Tibial nerve (tissue), 4 donors: ENCODE results near the gene DYNC1LI2. TPM values are rescaled to one million over a fixed set of nuclear protein-coding genes. Genes with fewer than 3 reads are reported as not detected.

Experiments
- DNase-seq, 2 donors: peaks; one replicate each; pipeline ENCODE4 v3.0.0-alpha.2; 2019; ENCODE audit warnings: low spot score in 2 of 2
- H3K27ac ChIP-seq, 4 donors: fragments of 200-600 bp; sonication (generic) in 3 of 4; one replicate each; pipeline ENCODE4 v1.5.1; 2017 to 2019; ENCODE audit warnings: mild to moderate bottlenecking in 1 of 4
- H3K27me3 ChIP-seq, 2 donors: fragments of 200-600 bp; sonication (generic) in 1 of 2; one replicate each; pipeline versions ENCODE4 v1.5.1 to v1.6.0; 2017 to 2019
- H3K36me3 ChIP-seq, 3 donors: fragments of 200-600 bp; sonication (generic); one replicate each; pipeline ENCODE4 v1.5.1; 2018 to 2019
- H3K4me1 ChIP-seq, 4 donors: fragments of 200-600 bp; sonication (generic) in 3 of 4; one replicate each; pipeline ENCODE4 v1.5.1; 2017 to 2019
- H3K4me3 ChIP-seq, 4 donors: fragments of 200-600 bp; sonication (generic) in 3 of 4; one replicate each; pipeline ENCODE4 v1.5.1; 2017 to 2019; ENCODE audit warnings: mild to moderate bottlenecking in 1 of 4, moderate library complexity in 1 of 4
- H3K9me3 ChIP-seq, 4 donors: fragments of 200-600 bp; sonication (generic) in 3 of 4; one replicate each; pipeline ENCODE4 v1.5.1; 2017 to 2019
- CTCF ChIP-seq, 5 experiments: fragments of 200-600 bp in 3 of 5; fragments of 450-650 bp in 2 of 5; sonication (generic) in 3 of 5; IDR thresholded peaks; one replicate each; pipeline ENCODE4 v1.5.1; 2016 to 2019; ENCODE audit warnings: antibody characterized with exemption in 5 of 5, mild to moderate bottlenecking in 3 of 5, moderate library complexity in 2 of 5
- EP300 ChIP-seq, 2 donors: sonication (generic); formaldehyde crosslinking; IDR thresholded peaks; one replicate each; pipeline ENCODE4 v1.6.1; 2017; ENCODE audit warnings: antibody characterized with exemption in 2 of 2, mild to moderate bottlenecking in 1 of 2
- POLR2A ChIP-seq, 2 donors: fragments of 450-650 bp; IDR thresholded peaks; one replicate each; pipeline ENCODE4 v1.6.1; 2017; ENCODE audit warnings: antibody characterized with exemption in 2 of 2, mild to moderate bottlenecking in 2 of 2, moderate library complexity in 2 of 2
- WGBS, 2 donors: methylation state at CpG; one replicate each; pipeline ENCODE4 v1.1.5; 2018; 5-methylcytosine and 5-hydroxymethylcytosine counted together
- total RNA-seq, 4 donors: library from RNA; depleted of rRNA; stranded (reverse); fragments of >200 nt; gene quantifications; one replicate each; pipeline ENCODE4 v1.1.0, GENCODE V29; 2016

DYNC1LI2 gene
- total RNA-seq, 4 donors from 2014 or later = 248 to 363 (median 266) TPM

GRCh38 chr16:66717112-66717675 is 34.2 kb downstream of the DYNC1LI2 start:
- WGBS, 2 donors = 48 to 54% methylated on average over 12 of the region's 12 CpGs
- DNase-seq = no peak
- no peak overlapping the region for H3K27ac ChIP-seq
- no peaks in the 10 kb centered on the region for H3K4me1 ChIP-seq
- no peak overlapping the region for H3K4me3 ChIP-seq
- TF ChIP-seq EP300 (IDR thresholded peaks at IDR 0.05) (no peak), CTCF (IDR thresholded peaks at IDR 0.05) (peak; percentile 15 to 46 (median 28)), POLR2A (IDR thresholded peaks at IDR 0.05) (no peak)
- no peaks in the 10 kb centered on the region for H3K27me3 ChIP-seq
- H3K36me3 ChIP-seq = peaks cover 0 to 27% (median under 1%) of the 10 kb centered on the region in 3 donors
- H3K9me3 ChIP-seq = no peaks in the 10 kb centered on the region

- Histone ChIP-seq H3K27ac (peak overlapping the region in 1 of 4 donors; percentile 27), H3K36me3 (peaks cover 0 to 21% (median 0%) of the 10 kb centered on the region in 3 donors), H3K4me1 (no peaks in the 10 kb centered on the region), H3K4me3 (no peak overlapping the region), H3K9me3 (peaks cover 0 to 5% (median 0%) of the 10 kb centered on the region in 4 donors), H3K27me3 (no peaks in the 10 kb centered on the region)
- WGBS, 2 donors = 43% methylated on average over 6 of the region's 6 CpGs
- DNase-seq = no peak
- TF ChIP-seq EP300 (IDR thresholded peaks at IDR 0.05) (no peak), POLR2A (IDR thresholded peaks at IDR 0.05) (no peak), CTCF (IDR thresholded peaks at IDR 0.05) (no peak)
These were observed 36.6 kb downstream of the DYNC1LI2 start for GRCh38 chr16:66714654-66715307.

- no peak for DNase-seq
- Histone ChIP-seq H3K27me3 (no peaks in the 10 kb centered on the region), H3K4me3 (no peak overlapping the region), H3K36me3 (peaks cover 0 to 15% (median 0%) of the 10 kb centered on the region in 3 donors), H3K4me1 (no peaks in the 10 kb centered on the region), H3K9me3 (peaks cover 0 to 5% (median 0%) of the 10 kb centered on the region in 4 donors), H3K27ac (peak overlapping the region in 1 of 4 donors; percentile 27)
- 88 to 93% methylated on average over 6 of the region's 6 CpGs for WGBS, 2 donors
- TF ChIP-seq POLR2A (IDR thresholded peaks at IDR 0.05) = no peak
- TF ChIP-seq CTCF (IDR thresholded peaks at IDR 0.05) = no peak
- TF ChIP-seq EP300 (IDR thresholded peaks at IDR 0.05) = no peak
These were observed 37.3 kb downstream of the DYNC1LI2 start for GRCh38 chr16:66714062-66714461.

- WGBS, 2 donors = 60 to 64% methylated on average over 2 of the region's 2 CpGs
These were observed 38.3 kb downstream of the DYNC1LI2 start for GRCh38 chr16:66713076-66713475.

More at GRCh38 chr16:66713076-66713475, 38.3 kb downstream of the DYNC1LI2 start:
- TF ChIP-seq EP300 (IDR thresholded peaks at IDR 0.05) (no peak), CTCF (IDR thresholded peaks at IDR 0.05) (no peak), POLR2A (IDR thresholded peaks at IDR 0.05) (no peak)
- no peaks in the 10 kb centered on the region for H3K4me1 ChIP-seq
- H3K27me3 ChIP-seq = no peaks in the 10 kb centered on the region
- H3K27ac ChIP-seq = no peak overlapping the region
- no peak for DNase-seq
- no peak overlapping the region for H3K4me3 ChIP-seq
- H3K36me3 ChIP-seq = peaks cover 0 to 5% (median 0%) of the 10 kb centered on the region in 3 donors
- peaks cover 0 to 5% (median 0%) of the 10 kb centered on the region in 4 donors for H3K9me3 ChIP-seq
